GM18858 (cell line): Measurements from ENCODE around the gene IPCEF1.

Experiments used
- ATAC-seq: cut with Tn5 transposase; IDR thresholded peaks from one replicate; pipeline ENCODE4 v1.9.1; 2021; ENCODE audit not compliant: unreplicated experiment

The IPCEF1 gene, protein sequence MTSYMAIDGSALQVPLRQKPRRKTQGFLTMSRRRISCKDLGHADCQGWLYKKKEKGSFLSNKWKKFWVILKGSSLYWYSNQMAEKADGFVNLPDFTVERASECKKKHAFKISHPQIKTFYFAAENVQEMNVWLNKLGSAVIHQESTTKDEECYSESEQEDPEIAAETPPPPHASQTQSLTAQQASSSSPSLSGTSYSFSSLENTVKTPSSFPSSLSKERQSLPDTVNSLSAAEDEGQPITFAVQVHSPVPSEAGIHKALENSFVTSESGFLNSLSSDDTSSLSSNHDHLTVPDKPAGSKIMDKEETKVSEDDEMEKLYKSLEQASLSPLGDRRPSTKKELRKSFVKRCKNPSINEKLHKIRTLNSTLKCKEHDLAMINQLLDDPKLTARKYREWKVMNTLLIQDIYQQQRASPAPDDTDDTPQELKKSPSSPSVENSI

DNA sequence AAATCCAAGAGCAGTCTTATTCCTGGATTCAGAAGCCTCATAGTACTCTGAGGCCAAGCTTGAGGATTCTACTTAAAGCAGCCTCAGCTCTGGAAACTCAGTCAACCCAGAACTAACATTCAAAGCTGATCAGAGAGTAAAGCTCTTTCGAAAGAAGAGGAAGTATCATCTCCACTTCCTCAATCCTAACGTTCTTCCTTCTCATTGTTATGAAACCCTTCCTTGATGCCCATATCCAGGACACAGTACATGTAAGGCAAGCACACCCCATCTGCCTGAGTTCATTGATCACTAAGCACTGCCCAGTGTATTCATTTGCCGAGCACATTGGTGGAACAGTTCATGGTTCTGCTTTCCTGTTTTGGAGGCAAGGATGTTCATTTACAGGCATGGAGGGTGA is at the start of gene IPCEF1:
TSS of gene IPCEF1 (minus strand) at position 114 of the 400 bp plus-strand sequence. CDS start 90,856 bp downstream, outside the sequence.
- no peak for ATAC-seq

DNA sequence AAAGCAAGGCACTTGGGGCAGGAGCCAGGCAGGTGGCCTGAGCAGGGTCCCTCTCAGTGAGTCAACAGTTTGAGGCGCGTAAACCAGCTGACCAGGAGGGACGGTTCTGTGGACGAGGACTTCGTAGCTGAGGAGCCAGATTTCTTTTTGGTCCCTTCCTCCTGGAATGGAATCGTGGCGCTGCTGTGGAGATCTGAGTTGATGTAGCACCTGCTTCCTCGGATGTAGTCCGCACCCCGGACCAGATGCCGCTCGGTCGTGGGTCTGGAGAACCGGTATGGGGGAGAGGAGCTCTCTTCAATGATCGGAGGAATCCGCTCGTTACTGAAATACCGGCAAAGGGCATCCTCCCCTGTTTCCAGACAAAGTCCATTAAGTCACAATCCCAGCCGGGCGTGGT is 49.7 kb upstream of the IPCEF1 start:
- ATAC-seq = no peak

DNA sequence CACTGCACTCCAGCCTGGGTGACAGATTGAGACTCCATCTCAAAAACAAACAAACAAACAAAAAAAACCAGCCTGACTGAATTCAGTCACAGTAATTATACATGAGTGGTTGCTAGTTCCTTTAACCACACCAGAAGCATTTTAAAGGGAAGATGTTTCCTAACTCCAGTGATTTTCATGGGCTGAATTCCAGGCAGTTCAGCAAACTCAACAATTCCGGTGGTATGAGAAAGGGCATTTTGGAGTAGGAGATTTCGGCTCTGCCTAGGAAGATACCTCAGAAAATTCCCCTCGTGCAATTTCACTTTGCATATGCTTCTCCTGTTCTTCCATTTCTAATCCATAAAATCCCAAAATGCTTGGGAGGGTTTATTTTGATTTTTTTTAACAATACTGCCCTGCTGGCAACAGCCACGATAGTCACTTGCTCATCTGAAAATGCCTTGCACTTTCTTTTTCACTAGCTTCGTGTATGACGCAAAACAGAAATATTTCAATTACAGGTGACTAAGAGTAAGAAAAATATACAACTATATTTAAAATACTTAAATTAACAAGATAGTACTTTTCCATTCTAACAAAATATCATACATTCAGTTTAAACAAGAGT is 48.3 kb upstream of the IPCEF1 start:
- ATAC-seq = no peak

DNA sequence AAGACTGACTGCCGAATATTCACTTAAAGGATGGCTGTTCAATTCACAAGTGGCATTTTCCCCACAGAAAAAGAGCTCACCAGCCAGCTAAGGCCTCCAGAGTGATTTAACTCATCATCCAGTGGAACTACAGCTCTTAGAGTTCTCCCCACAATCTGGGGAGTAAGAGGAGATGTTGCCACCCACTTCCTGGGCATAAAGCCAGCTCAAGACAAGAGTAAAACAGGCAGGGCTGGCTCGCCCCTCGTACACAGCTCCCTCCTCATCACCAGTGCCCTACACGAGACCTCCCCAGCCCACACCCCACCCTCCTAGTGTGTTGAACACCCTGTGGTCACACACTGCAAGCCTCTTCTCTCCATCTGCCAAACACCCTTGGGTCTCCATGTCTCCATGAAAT is 47.2 kb upstream of the IPCEF1 start:
- no peak for ATAC-seq

DNA sequence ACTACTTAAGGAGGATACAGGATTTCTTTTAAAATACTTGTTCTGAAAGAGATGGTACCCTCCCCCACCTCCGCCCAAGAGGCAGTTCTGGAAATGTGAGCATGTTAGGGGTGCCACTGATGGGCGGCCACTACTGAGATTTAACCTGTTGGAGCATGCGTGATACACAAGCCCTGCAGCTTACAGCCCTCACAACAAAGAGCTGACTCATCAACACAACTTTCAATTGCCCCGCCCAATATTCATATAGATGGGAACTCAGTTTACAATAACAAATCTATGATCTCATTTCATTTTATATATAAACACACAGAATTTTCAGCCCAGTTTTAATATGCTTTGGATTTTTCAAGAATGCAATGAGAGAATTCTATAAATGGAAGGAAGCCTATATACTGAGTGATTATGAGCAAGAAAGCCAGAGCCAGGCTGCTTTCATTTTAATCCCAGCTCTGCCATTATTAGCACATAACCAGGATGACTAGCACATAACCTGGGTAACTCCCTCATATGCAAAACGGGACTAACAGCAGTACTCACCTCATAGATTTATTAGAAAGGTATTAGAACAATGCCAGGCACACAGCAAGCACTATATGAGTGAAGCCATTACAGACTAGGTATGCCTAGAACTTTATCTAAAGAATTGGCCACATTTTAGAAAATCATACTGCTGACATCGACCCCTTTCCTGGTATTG is 45.6 kb upstream of the IPCEF1 start:
- ATAC-seq = no peak

DNA sequence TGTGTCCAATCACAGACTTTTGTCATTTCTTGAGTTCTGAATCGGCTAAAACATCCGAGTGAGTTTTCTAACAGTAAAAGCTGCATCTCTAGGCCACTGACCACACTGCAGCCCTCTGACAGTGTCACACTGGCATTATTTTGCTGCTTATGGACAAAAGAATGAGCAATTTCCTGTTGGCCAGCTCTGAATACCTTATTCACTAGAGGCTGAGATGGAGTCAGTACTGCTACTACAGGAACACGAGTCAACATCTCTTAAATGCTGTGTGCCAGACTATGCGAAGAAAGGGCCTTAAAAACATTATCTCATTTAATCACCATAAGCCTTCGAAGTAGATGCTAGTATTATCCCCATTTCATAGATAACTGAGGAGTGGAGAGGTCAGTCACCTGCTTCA is 42.5 kb upstream of the IPCEF1 start:
- no peak for ATAC-seq

DNA sequence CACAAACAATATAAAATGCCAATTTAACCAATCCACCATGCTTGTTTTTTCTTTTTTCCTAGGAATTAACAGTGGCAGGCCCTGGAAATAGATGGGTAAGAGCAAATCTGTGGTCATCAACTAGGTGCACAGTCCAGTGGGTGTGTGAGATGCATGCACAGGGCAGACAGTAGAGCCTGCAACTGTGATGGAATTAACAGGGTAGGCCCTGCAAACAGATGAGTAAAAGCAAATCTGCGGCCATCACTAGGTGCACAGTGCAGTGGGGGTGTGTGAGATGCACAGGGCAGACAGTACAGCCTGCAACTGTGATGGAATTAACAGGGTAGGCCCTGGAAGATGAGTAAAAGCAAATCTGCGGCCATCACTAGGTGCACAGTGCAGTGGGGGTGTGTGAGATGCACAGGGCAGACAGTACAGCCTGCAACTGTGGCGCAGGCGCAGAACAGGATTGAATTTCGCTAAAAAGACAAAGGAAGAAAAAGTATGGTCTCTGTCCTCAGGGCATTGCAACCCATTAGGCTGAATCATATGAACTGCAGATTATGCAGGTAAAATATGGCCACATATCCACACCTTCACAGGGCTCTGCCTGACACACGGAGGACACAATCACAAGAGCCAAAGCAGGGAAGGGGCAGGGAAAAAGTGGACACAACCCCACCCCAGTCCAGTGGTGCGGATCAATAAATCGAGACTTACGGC is 41.0 kb upstream of the IPCEF1 start:
- ATAC-seq = no peak

DNA sequence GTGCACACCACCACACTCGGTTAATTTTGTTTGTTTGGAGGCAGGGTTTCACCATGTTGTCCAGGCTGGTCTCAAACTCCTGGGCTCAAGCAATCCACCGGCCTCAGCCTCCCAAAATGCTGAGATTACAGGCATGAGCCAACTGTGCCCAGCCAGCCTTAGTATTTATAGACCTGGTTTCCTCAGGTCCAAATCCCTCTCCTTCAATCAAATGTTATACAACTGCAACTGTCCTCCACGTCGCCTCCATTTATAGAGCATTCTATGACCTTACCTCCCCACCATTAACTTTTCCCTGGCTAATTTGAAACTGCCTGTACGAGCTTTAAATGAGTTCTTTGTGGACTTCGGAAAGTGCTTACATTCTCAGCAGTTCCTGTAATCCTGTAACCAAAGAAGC is 39.3 kb upstream of the IPCEF1 start:
- ATAC-seq = no peak

DNA sequence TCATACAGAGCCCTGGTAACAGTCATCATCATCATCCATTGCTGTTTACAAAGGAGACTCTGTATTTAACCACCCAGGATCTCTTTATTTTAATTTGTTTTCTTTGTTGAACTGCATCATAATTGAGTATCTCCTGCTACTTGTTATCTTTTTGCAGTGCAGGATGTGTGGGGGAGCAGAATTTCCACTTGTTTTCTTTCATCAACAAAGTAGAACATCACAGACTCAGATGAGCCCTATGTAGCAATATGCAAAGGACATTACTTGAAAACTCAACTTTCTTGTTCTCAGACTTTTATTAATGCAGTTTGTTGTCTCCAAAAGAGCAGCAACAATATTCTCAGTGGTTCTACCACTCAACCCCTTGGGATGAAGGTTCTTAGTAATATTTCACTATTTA is 38.7 kb upstream of the IPCEF1 start:
- ATAC-seq = no peak

DNA sequence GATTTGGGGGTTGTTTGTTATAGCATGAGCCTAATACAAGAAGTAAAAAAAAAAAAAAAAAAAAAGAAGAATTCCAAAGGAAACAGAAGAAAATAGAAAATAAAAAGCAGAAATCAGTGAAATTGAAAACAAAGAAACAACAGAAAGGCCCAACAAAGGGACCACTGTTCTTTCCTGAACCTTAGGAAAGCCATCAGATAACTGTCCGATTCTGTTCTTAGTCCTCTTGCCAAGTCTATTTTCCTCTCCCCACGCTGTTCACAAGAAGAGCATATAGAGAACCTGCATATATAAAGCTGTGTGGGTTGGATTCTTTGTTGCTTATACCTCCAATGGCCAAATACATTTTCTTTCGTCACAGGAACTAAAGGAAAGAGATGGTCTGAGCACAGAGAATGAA is 38.0 kb upstream of the IPCEF1 start:
- ATAC-seq = no peak

DNA sequence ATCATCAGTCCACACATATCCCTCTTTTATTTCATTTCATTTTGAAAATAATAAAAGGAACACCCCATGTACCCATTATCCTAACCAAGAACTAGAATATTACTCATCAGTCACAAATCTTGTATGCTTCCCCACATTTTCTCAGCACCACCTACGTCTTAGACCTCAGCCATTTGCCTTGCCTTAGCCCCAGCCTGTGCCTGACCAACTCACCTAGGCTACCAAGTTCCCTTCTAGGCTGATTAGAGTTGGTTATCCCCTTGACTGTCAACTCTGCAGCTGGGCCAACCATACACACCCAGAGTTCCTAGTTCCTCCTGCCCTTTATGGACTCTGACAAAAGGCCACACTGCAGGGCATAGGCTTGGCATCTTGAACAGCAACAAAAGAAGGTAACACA is 33.4 kb upstream of the IPCEF1 start:
- no peak for ATAC-seq

DNA sequence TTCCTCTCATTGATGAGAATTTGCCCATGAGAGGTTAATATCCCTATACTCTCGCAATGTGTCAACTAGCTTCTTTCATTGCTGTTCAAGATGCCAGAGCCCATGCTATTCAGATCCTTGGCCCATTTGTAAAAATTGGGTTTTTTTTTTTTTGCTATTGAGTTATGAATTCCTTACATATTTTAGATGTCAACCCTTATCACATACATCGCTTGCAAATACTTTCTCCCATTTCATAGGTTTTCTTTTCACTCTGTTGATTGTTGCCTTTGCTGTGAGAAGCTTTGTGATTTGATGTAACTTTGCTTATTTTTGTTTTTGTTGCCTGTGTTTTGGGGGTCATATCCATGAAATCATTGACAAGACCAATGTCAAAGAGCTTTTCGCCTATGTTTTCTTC is 32.2 kb upstream of the IPCEF1 start:
- no peak for ATAC-seq

DNA sequence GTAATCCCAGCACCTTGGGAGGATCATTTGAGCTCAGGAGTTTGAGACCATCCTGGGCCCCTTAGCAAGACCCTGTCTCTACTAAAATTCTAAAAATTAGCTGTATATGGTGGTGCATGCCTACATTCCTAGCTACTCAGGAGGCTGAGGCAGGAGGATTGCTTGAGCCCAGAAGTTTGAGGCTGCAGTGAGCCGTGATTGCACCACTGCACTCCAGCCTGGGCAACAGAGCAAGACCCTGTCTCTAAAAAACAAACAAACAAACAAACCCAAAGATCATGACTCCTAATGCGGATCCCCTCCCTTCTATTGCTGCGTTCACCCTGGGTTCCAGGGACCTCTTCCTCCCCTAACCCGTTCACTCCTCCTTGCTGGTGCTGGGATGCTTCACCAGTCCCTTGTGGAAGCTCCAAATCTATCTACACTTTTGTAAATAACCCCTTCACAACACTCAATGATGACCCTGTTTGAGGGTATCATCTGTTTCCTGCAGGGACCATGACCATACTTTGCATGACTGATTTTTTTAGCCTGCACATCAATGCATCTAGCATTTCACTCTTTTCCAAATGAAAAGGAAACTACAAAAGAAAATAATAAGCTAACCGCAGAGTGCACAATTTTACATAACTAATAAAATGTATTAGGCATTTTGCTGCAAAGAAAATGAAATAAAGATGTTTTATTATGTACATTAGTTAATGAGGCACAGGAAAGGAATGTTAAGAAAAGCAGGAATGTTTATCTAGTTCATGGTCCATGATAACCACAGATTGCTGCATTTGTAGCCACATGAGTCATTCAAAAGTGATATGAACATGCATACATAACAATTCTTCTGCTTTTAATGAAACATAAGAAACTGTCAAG is 30.5 kb upstream of the IPCEF1 start:
- ATAC-seq = no peak

DNA sequence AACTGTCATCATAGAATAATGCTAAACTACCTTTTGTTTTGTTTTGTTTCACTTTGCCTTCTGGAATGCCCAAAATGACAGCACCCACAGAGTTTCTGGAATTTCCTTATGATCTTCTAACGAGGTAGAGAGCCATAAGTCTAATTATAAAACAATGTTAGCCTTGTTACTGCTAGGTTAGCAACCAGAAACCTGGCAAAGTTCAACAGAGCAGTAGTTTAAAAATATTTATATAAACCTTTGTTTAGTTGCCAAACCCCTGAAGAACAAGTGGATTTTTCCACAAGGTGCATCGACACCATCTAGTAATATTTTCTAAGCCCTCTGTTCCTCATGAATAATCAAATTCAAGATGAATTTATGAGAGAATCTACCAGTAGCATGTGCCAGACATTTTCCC is 27.6 kb upstream of the IPCEF1 start:
- no peak for ATAC-seq

DNA sequence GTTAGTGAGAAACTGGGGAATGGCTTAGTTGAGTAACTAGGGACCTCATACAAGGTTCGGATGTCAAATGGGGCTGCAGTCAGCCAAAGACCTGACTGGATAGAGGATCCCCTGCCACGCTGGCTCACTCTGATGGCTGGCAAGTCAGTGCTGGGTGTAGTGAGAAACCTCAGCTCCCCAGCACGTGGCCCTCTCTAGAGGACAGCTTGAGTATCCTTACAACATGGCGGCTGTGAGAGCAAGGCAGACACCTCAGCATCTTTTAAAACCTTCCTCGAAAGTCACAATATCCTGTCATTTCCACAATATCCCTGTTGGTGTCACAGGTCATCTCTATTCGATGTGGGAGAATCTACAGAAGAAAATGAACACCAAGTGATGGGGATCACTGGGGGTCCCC is 26.7 kb upstream of the IPCEF1 start:
- ATAC-seq = no peak

DNA sequence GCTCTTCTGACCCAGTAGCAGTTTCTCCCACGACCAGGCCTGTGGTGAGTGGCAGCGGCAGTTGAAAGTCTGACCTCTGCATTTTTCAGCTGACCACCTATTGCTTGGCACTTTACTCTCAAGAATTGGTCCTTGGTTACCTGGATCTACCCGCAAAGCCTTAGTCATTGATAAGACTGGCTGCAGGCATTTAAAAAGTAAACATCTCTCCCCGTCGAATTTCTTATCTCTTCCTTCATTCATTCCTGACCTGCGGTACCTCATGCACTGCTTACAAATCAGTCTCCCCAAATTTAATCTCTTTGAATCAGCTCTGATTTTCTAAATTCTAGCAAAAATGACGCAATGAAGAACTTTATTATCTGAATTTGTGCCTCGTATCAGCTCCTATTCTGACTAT is 26.1 kb upstream of the IPCEF1 start:
- ATAC-seq = no peak

DNA sequence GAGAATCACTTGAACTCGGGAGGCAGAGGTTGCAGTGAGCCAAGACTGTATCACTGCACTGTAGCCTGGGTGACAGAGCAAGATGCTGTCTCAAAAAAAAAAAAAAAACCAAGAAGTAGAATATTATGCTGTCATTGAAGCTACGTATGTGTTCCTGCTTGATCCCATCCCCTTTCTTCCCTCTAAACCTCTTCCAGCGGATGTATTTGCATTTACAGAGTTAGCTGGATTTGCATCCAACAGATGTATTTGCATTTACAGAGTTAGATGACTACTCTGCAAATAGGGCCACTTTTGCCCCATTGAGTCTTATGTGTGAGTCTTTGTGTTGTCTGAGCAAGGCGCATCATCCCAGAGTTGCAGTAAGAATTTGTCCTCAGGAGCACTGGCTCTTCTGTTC is 24.9 kb upstream of the IPCEF1 start:
- no peak for ATAC-seq

DNA sequence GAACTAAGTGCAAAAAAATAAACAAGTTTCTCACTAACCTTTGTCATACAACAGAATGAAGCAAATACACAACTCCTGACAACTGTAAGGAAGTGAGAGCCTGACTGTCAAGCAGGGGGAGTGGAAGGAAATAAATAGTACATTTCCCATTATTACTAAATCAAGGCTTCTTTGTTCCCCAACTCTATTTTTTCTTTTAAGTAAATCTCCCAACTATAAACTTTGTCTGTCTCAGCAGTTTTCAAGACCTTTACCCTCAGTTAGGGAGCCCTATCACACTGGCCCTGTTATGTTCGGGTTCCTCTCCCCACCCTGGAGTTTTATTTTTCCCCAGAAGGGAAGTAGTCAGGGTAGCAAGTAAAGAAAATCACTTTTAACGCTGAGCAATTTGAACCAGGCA is 24.1 kb upstream of the IPCEF1 start:
- ATAC-seq = no peak

DNA sequence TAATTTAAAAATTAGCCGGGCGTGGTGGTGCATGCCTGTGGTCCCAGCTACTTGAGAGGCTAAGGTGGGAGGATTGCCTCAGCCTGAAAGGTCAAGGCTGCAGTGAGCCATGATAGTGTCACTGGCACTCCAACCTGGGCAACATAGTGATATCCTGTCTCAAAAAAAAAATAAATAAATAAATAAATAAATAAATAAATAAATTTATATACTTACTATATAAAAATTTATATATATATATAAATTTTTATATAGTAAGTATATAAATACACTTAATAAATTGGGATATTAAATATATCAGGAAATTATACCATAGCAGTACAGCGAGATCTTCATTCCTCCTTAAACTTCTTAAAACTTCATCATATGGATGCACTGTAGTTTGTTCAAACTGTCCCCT is 23.0 kb upstream of the IPCEF1 start:
- no peak for ATAC-seq

DNA sequence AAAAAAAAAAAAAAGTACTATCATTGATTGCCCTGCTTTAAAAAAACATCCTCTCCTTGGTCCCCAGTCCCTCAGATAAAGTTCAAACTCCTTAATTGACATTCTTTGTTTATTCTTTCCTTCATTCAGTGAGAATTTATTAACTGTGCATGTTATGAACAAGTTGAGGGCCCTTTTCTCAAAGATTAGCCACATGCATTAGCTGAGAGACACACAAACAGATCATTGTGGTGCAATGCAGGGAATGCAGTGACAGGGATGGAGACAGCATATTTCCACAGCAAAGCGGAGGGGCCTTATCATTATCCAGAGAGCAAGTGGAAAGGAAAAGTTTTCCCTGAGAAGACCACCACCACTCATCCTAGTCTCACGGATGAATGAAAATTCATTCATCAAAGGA is 21.9 kb upstream of the IPCEF1 start:
- ATAC-seq = no peak

DNA sequence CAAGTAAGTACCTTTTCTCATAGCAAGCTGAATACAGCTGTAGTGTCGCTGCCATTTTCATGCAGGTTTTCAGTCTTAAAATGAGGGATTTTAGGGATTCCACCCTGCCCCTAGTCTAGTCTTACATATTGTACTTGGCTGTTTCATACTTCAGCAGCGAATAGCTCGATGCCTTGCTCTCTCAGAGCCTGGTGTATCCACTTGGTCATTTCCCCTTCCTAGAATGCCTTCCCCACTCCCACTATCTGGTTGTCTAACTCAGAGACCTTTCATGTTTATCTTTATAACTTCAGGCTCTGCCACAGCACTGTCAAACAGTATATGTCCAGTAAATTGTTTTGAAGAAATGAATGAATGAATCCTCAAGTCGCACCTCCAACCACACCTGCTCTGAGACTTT is 21.1 kb upstream of the IPCEF1 start:
- no peak for ATAC-seq
